T-helper 1 cell treated with Interleukin-12 subunit alpha and Interleukin-12 subunit beta and Interleukin-4 antibody, amounts not matched to agents 30 μg/mL and 1 μg/mL, for 36 hours (primary cell): Measurements from ENCODE around the gene RGS13.

ENCODE experiments used
- H3K27ac Mint-ChIP-seq: one replicate; pipeline ENCODE4 v1.8.0; 2021; ENCODE audit warnings: mild to moderate bottlenecking, mixed read lengths
- H3K27me3 Mint-ChIP-seq: one replicate; pipeline ENCODE4 v1.8.0; 2021; ENCODE audit warnings: low read depth, mixed read lengths
- H3K36me3 Mint-ChIP-seq: one replicate; pipeline ENCODE4 v1.8.0; 2021; ENCODE audit warnings: low read depth, mixed read lengths
- H3K4me1 Mint-ChIP-seq: one replicate; pipeline ENCODE4 v1.8.0; 2021; ENCODE audit warnings: low read depth, mixed read lengths
- H3K4me3 Mint-ChIP-seq: one replicate; pipeline ENCODE4 v1.8.0; 2021; ENCODE audit warnings: mild to moderate bottlenecking, moderate library complexity, mixed read lengths
- H3K9me3 Mint-ChIP-seq: one replicate; pipeline ENCODE4 v1.8.0; 2021; ENCODE audit warnings: mixed read lengths

RGS13 gene

GRCh38 chr1:192608671-192609070 is 27.3 kb upstream of the RGS13 start:
- no peaks in the 10 kb centered on the region for H3K9me3 Mint-ChIP-seq
- H3K27ac Mint-ChIP-seq = no peak overlapping the region
- no peaks in the 10 kb centered on the region for H3K27me3 Mint-ChIP-seq
- H3K4me3 Mint-ChIP-seq = no peak overlapping the region
- H3K36me3 Mint-ChIP-seq = no peaks in the 10 kb centered on the region
- peaks cover 13% of the 10 kb centered on the region for H3K4me1 Mint-ChIP-seq

- H3K36me3 Mint-ChIP-seq = no peaks in the 10 kb centered on the region
- no peaks in the 10 kb centered on the region for H3K27me3 Mint-ChIP-seq
- H3K4me3 Mint-ChIP-seq = peak overlapping the region; percentile 33
- peak overlapping the region; percentile 23 for H3K27ac Mint-ChIP-seq
- H3K9me3 Mint-ChIP-seq = no peaks in the 10 kb centered on the region
- H3K4me1 Mint-ChIP-seq = peaks cover 13% of the 10 kb centered on the region
These were observed 26.6 kb upstream of the RGS13 start for GRCh38 chr1:192609110-192610079.

- Mint-ChIP-seq H3K36me3 (no peaks in the 10 kb centered on the region), H3K27me3 (no peaks in the 10 kb centered on the region), H3K27ac (no peak overlapping the region), H3K4me1 (peaks cover 13% of the 10 kb centered on the region), H3K9me3 (no peaks in the 10 kb centered on the region), H3K4me3 (no peak overlapping the region)
These were observed 25.6 kb upstream of the RGS13 start for GRCh38 chr1:192610112-192610889.

- Mint-ChIP-seq H3K27ac (no peak overlapping the region), H3K9me3 (no peaks in the 10 kb centered on the region), H3K4me1 (no peaks in the 10 kb centered on the region), H3K36me3 (no peaks in the 10 kb centered on the region), H3K27me3 (peaks cover 5% of the 10 kb centered on the region), H3K4me3 (no peak overlapping the region)
These were observed 20.9 kb upstream of the RGS13 start for GRCh38 chr1:192615055-192615454.

- no peaks in the 10 kb centered on the region for H3K9me3 Mint-ChIP-seq
- H3K4me1 Mint-ChIP-seq = no peaks in the 10 kb centered on the region
- no peak overlapping the region for H3K4me3 Mint-ChIP-seq
- H3K36me3 Mint-ChIP-seq = no peaks in the 10 kb centered on the region
- no peak overlapping the region for H3K27ac Mint-ChIP-seq
- H3K27me3 Mint-ChIP-seq = peaks cover 12% of the 10 kb centered on the region
These were observed 15.8 kb upstream of the RGS13 start for GRCh38 chr1:192620071-192620635.

GRCh38 chr1:192626366-192627179 is 9.4 kb upstream of the RGS13 start:
- H3K9me3 Mint-ChIP-seq = no peaks in the 10 kb centered on the region
- no peak overlapping the region for H3K27ac Mint-ChIP-seq
- no peak overlapping the region for H3K4me3 Mint-ChIP-seq
- H3K27me3 Mint-ChIP-seq = peaks cover 10% of the 10 kb centered on the region
- H3K36me3 Mint-ChIP-seq = no peaks in the 10 kb centered on the region
- no peaks in the 10 kb centered on the region for H3K4me1 Mint-ChIP-seq

- Mint-ChIP-seq H3K27me3 (peaks cover 10% of the 10 kb centered on the region), H3K27ac (no peak overlapping the region), H3K36me3 (no peaks in the 10 kb centered on the region), H3K4me1 (no peaks in the 10 kb centered on the region), H3K9me3 (no peaks in the 10 kb centered on the region), H3K4me3 (no peak overlapping the region)
These were observed 8.0 kb upstream of the RGS13 start for GRCh38 chr1:192627901-192628300.

- H3K27ac Mint-ChIP-seq = no peak overlapping the region
- no peak overlapping the region for H3K4me3 Mint-ChIP-seq
- no peaks in the 10 kb centered on the region for H3K4me1 Mint-ChIP-seq
- H3K27me3 Mint-ChIP-seq = peaks cover 13% of the 10 kb centered on the region
- no peaks in the 10 kb centered on the region for H3K9me3 Mint-ChIP-seq
- no peaks in the 10 kb centered on the region for H3K36me3 Mint-ChIP-seq
These were observed 7.4 kb upstream of the RGS13 start for GRCh38 chr1:192628396-192629057.

- H3K9me3 Mint-ChIP-seq = no peaks in the 10 kb centered on the region
- no peaks in the 10 kb centered on the region for H3K36me3 Mint-ChIP-seq
- H3K27me3 Mint-ChIP-seq = peaks cover 7% of the 10 kb centered on the region
- no peak overlapping the region for H3K27ac Mint-ChIP-seq
- H3K4me3 Mint-ChIP-seq = no peak overlapping the region
- H3K4me1 Mint-ChIP-seq = no peaks in the 10 kb centered on the region
These were observed 6.3 kb upstream of the RGS13 start for GRCh38 chr1:192629612-192630011.

- H3K9me3 Mint-ChIP-seq = no peaks in the 10 kb centered on the region
- no peaks in the 10 kb centered on the region for H3K36me3 Mint-ChIP-seq
- H3K27ac Mint-ChIP-seq = no peak overlapping the region
- peaks cover 11% of the 10 kb centered on the region for H3K27me3 Mint-ChIP-seq
- H3K4me3 Mint-ChIP-seq = no peak overlapping the region
- H3K4me1 Mint-ChIP-seq = no peaks in the 10 kb centered on the region
These were observed 5.2 kb upstream of the RGS13 start for GRCh38 chr1:192630521-192631287.

- no peak overlapping the region for H3K4me3 Mint-ChIP-seq
- H3K36me3 Mint-ChIP-seq = no peaks in the 10 kb centered on the region
- peaks cover 11% of the 10 kb centered on the region for H3K27me3 Mint-ChIP-seq
- no peaks in the 10 kb centered on the region for H3K9me3 Mint-ChIP-seq
- no peak overlapping the region for H3K27ac Mint-ChIP-seq
- H3K4me1 Mint-ChIP-seq = no peaks in the 10 kb centered on the region
These were observed 4.2 kb upstream of the RGS13 start for GRCh38 chr1:192631749-192632148.

GRCh38 chr1:192632188-192632587 is 3.8 kb upstream of the RGS13 start:
- Mint-ChIP-seq H3K27me3 (peaks cover 11% of the 10 kb centered on the region), H3K9me3 (no peaks in the 10 kb centered on the region), H3K4me1 (no peaks in the 10 kb centered on the region), H3K36me3 (no peaks in the 10 kb centered on the region), H3K27ac (no peak overlapping the region), H3K4me3 (no peak overlapping the region)
